Middle frontal gyrus (tissue), 1 donor: ENCODE measurements around the gene LYPD6.

Experiments
- DNase-seq: peaks from one replicate; pipeline ENCODE4 v3.0.0-alpha.2; 2015; ENCODE audit warnings: low spot score; ENCODE audit errors: extremely low spot score

The LYPD6 gene

GRCh38 chr2:149346272-149346671, 15.9 kb downstream of the LYPD6 start:
- no peak for DNase-seq

DNA sequence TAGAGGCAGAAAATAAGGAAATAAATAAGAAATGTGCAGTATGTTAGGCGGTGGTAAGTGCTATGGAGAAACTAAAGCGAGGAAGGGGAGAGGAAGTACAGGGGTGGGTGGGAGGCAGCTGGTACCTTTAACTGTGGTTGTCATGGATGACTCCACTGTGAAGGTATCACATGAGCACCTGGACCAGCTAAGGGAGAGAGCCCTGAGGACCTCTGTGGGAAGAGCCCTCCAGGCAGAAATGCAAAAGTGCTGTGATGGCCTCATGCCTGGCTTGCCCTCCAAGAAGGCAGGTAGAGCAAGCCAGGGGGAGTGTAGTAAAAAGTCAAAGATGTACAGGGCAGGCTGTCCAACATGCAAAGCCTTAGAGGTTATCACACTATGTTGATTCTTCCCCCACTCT, 17.9 kb downstream of the LYPD6 start:
- DNase-seq = no peak

DNA sequence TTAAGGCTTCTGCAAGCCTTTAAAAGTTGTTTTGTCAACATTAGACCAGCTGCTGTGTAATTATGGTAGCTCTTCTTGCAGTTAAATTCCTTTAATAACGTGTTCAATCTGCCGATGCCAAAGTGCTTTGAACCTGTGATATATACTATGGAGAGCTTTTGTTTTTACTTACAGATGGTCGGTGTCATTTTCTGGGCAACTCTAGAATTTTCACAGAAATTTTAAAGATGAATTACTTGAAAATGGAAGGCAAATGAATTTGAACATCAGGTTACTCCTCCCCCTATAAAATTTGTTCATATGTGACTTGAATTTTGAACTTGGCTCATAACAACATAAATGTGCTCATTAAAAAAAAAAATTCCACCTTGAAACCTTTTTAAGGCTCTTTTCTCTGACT, 23.0 kb downstream of the LYPD6 start:
- no peak for DNase-seq

DNA sequence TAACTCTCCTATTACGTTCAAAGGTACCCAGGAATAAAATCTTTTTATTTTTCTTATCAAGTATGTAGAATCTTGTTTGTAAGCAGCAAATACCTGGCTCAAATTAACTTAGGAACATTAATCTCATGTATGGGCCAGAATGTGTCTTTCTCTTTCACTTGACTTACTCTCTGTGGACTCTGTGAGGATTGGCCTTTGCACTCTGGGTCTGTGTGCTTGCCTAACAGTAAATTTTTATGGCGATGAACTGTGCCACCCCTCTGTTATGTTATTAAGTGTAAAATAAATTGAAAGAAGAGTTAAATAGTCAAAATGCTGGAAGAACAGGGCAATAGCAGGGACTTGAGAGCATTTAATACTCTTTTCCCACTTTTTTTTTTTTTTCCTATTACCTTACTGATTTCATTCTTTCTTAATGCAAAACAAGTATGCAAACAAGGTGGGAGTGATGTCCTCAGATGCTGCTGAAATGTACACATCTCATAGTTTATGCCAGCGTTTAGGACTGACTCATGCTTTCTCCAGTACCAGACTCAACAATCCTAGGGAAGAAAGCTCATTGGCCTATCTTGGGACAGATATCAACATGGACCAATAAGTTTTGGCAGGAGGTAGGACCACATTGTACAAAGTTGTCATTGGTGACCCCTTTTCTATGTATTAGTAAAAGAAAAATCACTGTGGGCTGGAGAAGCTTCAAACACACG, 25.5 kb downstream of the LYPD6 start:
- DNase-seq = no peak

- DNase-seq = no peak
Measured at GRCh38 chr2:149357058-149357457, 26.7 kb downstream of the LYPD6 start.

DNA sequence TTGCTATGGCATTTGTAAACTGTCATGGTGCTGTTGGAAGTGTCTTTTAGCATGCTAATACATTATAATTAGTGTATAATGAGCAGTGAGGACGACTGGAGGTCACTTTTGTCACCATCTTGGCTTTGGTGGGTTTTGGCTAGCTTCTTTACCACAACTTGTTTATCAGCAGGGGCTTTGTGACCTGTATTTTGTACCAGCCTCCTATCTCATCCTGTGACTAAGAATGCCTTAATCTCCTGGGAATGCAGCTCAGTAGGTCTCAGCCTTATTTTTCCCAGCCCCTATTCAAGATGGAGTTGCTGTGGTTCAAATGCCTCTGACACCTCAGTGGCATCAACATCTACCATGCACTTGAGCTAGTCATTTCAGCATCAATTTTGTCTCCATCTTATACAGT, 29.7 kb downstream of the LYPD6 start:
- no peak for DNase-seq

GRCh38 chr2:149363958-149364357, 33.6 kb downstream of the LYPD6 start:
- no peak for DNase-seq

- DNase-seq = no peak
Measured at GRCh38 chr2:149364839-149365238, 34.5 kb downstream of the LYPD6 start.

DNA sequence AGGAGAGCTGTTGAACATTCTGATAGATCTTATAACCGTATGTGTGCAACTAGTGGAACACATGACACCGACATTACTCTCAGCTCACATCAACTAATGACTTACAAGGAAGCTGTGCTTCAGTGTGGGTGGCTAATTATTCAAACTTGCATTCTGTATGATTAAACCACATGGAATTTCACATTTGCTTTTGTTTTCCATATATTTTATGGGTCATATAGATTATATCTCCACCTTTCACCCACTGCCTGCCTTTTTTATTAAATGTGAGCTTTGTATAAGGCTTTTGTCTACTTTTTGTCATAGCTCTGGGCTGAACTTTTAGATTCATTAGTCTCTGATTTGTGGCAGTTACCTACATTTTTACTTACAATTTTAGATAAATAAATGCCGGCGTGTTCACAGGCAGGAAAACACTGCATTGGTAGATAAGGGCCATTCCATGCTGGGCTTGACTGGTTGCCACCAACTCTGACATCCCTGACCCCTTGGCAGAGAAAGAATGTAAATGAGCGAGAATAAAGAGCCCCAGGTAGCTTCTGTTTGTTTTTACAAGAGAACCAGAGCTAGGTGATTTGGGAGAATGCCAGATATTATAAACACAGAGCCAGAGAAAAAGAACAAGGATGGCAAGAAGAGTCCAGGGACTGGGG, 35.7 kb downstream of the LYPD6 start:
- no peak for DNase-seq

GRCh38 chr2:149370061-149370775, 39.8 kb downstream of the LYPD6 start:
- DNase-seq = no peak

DNA sequence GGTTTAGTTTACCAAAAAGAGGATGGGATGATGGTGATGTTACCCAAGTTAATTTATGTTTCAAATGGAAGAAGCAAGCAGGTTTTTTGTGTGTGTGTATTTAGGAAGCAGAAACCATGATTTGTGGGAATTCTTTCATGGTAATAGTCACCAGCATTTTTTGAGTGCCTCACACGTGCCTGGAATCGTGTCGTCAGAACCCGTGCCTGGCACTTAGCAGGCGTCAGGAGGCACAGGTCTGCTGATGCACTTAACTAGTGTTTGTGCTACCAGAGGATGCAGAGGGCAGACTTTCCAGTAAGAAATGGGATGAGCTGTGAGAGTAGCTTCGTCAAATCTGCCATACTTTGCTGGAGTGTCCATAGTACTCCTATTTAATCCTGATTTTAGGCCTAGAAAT, 41.1 kb downstream of the LYPD6 start:
- DNase-seq = no peak

DNA sequence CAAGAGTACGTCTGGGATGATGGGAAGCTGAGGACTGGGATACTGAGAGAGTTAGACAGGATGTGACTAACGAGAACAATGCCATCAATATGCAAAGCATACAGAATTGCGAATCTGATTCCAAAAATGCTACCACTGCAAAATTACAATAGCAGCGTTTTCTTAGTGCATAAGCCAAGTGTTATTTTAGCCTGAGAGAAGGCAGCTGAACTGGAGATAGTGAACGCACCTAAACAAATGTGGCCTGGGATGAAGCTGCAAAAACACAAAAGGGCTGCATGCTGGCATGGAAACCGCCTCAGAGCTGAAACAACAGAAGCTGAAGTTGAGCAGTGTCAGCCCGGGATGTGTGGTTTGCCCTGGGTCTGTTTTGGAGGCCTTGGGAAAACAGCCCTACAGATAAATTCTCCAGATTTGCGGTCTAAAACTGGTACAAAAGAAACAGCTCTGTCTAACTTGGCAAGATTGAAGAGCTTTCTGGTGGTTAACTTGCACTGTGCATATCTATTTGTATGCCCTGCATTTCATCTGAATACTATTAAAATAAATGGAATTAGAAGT, 45.5 kb downstream of the LYPD6 start:
- no peak for DNase-seq

GRCh38 chr2:149380205-149380604, 49.8 kb downstream of the LYPD6 start:
- no peak for DNase-seq

DNA sequence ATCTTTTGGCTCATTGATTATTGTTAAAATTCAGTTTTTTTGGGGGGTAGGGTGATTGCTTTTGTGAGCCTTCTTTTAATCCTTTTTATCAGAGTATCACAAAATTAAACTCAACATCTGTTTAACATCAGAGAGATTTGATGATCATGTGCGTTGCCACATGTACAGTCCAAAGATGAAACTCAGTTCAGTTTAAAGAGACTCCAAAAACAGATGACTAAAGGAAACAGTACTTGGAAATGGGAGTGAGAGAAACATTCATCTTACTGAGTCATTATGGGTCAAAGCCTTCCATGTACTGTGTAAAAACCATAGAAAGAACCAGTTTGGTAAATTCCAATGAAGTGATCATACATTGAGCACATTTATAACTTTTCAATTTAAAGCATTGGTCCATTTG, 53.0 kb downstream of the LYPD6 start:
- no peak for DNase-seq

- DNase-seq = no peak
Measured at GRCh38 chr2:149385350-149385749, 55.0 kb downstream of the LYPD6 start.

DNA sequence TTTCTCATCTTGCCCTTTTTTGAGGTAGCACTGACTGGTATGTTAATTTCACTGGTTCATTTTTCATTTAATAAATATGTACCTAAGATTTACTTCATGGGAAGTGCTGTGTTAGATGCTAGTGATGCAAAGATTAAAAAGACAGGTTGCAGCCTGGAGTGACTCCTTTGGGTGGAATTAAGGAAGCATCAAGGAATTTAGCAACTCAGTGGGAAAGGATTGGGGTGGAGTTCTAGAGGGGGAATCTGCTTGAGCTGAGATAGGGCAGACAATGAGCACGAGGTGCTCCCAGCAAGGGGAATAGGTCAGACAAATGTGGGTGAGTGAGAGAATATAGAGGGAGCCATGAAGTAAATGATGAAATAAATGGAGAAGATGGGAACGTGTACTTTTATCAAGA, 57.0 kb downstream of the LYPD6 start:
- no peak for DNase-seq

GRCh38 chr2:149388120-149388816, 57.9 kb downstream of the LYPD6 start:
- no peak for DNase-seq

DNA sequence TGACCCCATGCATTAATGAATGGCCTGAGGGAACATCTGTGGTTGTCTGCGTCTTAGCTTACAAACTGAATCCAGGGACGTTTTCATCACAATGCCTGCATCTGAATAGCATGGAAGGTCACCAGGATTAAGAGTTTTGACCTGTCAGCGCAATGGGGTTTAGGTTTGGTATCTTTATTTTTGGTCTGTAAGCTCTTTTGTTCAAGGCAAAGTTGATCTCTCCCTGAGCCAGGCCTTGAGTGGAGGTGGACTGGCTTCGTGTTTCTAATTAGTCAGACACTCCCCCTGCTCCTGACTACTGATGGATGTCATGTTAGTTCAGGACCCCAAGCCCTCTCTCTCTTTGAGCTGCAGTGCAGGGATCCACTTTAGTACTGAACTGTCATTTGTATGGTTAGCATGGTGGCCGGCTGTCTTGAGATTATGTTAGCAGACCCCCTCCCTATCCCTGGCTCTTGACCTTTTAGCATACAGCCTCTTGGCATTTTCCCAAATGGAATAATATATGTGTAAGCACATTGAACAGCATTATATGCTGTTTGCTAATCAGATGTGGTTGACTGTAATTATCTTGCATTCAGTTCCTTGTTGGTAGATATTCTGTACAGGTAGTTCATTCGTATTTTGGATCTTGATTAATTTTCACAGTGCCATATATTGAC, 59.2 kb downstream of the LYPD6 start:
- no peak for DNase-seq

- DNase-seq = no peak
Measured at GRCh38 chr2:149393614-149394013, 63.2 kb downstream of the LYPD6 start.

- no peak for DNase-seq
Measured at GRCh38 chr2:149394864-149395263, 64.5 kb downstream of the LYPD6 start.

- DNase-seq = no peak
Measured at GRCh38 chr2:149399934-149400615, 69.7 kb downstream of the LYPD6 start.
